H9 (cell line): Measurements from ENCODE around the gene CMTM5. TPM values are rescaled to one million over a fixed set of nuclear protein-coding genes. Genes with fewer than 3 reads are reported as not detected.

Experiments used
- DNase-seq: peaks from one replicate; pipeline ENCODE4 v3.0.0-alpha.2; 2017
- H2AFZ ChIP-seq: one replicate; pipeline ENCODE4 v1.6.1; 2013; ENCODE audit warnings: mild to moderate bottlenecking, low read length, control low read depth, moderate library complexity
- H2AK5ac ChIP-seq: 2 replicates; pipeline ENCODE4 v1.6.1; 2013; ENCODE audit warnings: low read length, control low read depth, mixed read lengths; ENCODE audit not compliant: insufficient read length
- H2BK120ac ChIP-seq: one replicate; pipeline ENCODE4 v1.6.1; 2013; ENCODE audit warnings: low read depth, mild to moderate bottlenecking, low read length, control low read depth, inconsistent platforms; ENCODE audit not compliant: poor library complexity, severe bottlenecking
- H2BK12ac ChIP-seq: 2 replicates; pipeline ENCODE4 v1.6.1; 2013; ENCODE audit warnings: low read length, control low read depth, mixed read lengths, low read depth; ENCODE audit not compliant: insufficient read length
- H2BK15ac ChIP-seq: 2 replicates; pipeline ENCODE4 v1.6.1; 2013; ENCODE audit warnings: low read depth, low read length, control low read depth
- H2BK20ac ChIP-seq: one replicate; pipeline ENCODE4 v1.6.1; 2013; ENCODE audit warnings: low read depth, mild to moderate bottlenecking, low read length, control low read depth, inconsistent platforms; ENCODE audit not compliant: poor library complexity, severe bottlenecking
- H2BK5ac ChIP-seq: 2 replicates; pipeline ENCODE4 v1.6.1; 2013; ENCODE audit warnings: low read length, control low read depth, mixed read lengths; ENCODE audit not compliant: insufficient read length
- H3K14ac ChIP-seq: 2 replicates; pipeline ENCODE4 v1.6.1; 2013; ENCODE audit warnings: low read length, control low read depth; ENCODE audit not compliant: insufficient read depth
- H3K18ac ChIP-seq: 2 replicates; pipeline ENCODE4 v1.6.1; 2013; ENCODE audit warnings: low read depth, mild to moderate bottlenecking, mixed read lengths, low read length, control low read depth; ENCODE audit not compliant: insufficient read length
- H3K23ac ChIP-seq: 2 replicates; pipeline ENCODE4 v1.6.1; 2013; ENCODE audit warnings: low read length, control low read depth, mixed read lengths, low read depth; ENCODE audit not compliant: insufficient read length
- H3K23me2 ChIP-seq: 2 replicates; pipeline ENCODE4 v1.6.1; 2013; ENCODE audit warnings: low read depth, mild to moderate bottlenecking, mixed read lengths, low read length, control low read depth; ENCODE audit not compliant: insufficient read length, poor library complexity, severe bottlenecking
- H3K27ac ChIP-seq: 2 replicates; pipeline ENCODE4 v1.5.1; 2013; ENCODE audit warnings: low read length, control low read depth, mixed read lengths, low read depth; ENCODE audit not compliant: insufficient read length
- H3K27me3 ChIP-seq: 2 replicates; pipeline ENCODE4 v1.6.1; 2013; ENCODE audit warnings: low read length, control low read depth, inconsistent platforms; ENCODE audit not compliant: insufficient read depth
- H3K4ac ChIP-seq: 2 replicates; pipeline ENCODE4 v1.6.1; 2013; ENCODE audit warnings: low read depth, mild to moderate bottlenecking, control low read depth, inconsistent platforms, low read length, moderate library complexity
- H3K4me1 ChIP-seq: 2 replicates; pipeline ENCODE4 v1.6.1; 2013; ENCODE audit warnings: low read length, control low read depth, inconsistent platforms; ENCODE audit not compliant: insufficient read depth
- H3K4me2 ChIP-seq: 2 replicates; pipeline ENCODE4 v1.6.1; 2013; ENCODE audit warnings: low read length, control low read depth, mixed read lengths; ENCODE audit not compliant: insufficient read length, insufficient read depth
- H3K56ac ChIP-seq: 2 replicates; pipeline ENCODE4 v1.6.1; 2013; ENCODE audit warnings: low read depth, mild to moderate bottlenecking, mixed read lengths, low read length, control low read depth; ENCODE audit not compliant: insufficient read length
- H3K79me1 ChIP-seq: 2 replicates; pipeline ENCODE4 v1.6.1; 2013; ENCODE audit warnings: low read depth, mild to moderate bottlenecking, moderate library complexity, low read length, control low read depth, inconsistent platforms; ENCODE audit not compliant: insufficient read depth, poor library complexity, severe bottlenecking
- H3K79me2 ChIP-seq: 2 replicates; pipeline ENCODE4 v1.6.1; 2013; ENCODE audit warnings: low read length, control low read depth, inconsistent platforms; ENCODE audit not compliant: insufficient read depth
- H3K9ac ChIP-seq: 2 replicates; pipeline ENCODE4 v1.6.1; 2013; ENCODE audit warnings: low read length, control low read depth, mixed read lengths; ENCODE audit not compliant: insufficient read length; ENCODE audit errors: extremely low read depth
- H3K9me3 ChIP-seq: one replicate; pipeline ENCODE4 v1.6.1; 2013; ENCODE audit warnings: low read depth, low read length, inconsistent platforms; ENCODE audit not compliant: control insufficient read depth
- H3T11ph ChIP-seq: one replicate; pipeline ENCODE4 v1.6.1; 2013; ENCODE audit warnings: mild to moderate bottlenecking, low read length, control low read depth, inconsistent platforms
- H4K20me1 ChIP-seq: one replicate; pipeline ENCODE4 v1.6.1; 2013; ENCODE audit not compliant: control insufficient read depth, insufficient read length, insufficient read depth
- H4K5ac ChIP-seq: 2 replicates; pipeline ENCODE4 v1.6.1; 2013; ENCODE audit warnings: low read depth, mild to moderate bottlenecking, mixed read lengths, low read length, control low read depth; ENCODE audit not compliant: insufficient read length
- H4K8ac ChIP-seq: replicated peaks from 2 replicates; pipeline ENCODE4 v1.6.1; 2013; ENCODE audit warnings: low read length, control low read depth, mixed read lengths, low read depth; ENCODE audit not compliant: insufficient read length
- H4K91ac ChIP-seq: 2 replicates; pipeline ENCODE4 v1.6.1; 2013; ENCODE audit warnings: low read depth, mild to moderate bottlenecking, moderate library complexity, mixed read lengths, low read length, control low read depth; ENCODE audit not compliant: insufficient read length
- H3K27ac Mint-ChIP-seq, 3 experiments: 2 replicates in 2 of 3; 3 replicates in 1 of 3; pipeline ENCODE4 v1.8.0; 2020 to 2021; ENCODE audit warnings: mixed read lengths in 3 of 3, mild to moderate bottlenecking in 1 of 3, moderate library complexity in 1 of 3
- H3K27me3 Mint-ChIP-seq: 2 replicates; pipeline ENCODE4 v1.8.0; 2021; ENCODE audit warnings: low read depth, mild to moderate bottlenecking, moderate library complexity, mixed read lengths
- H3K36me3 Mint-ChIP-seq, 3 experiments: 2 replicates in 2 of 3; 3 replicates in 1 of 3; pipeline ENCODE4 v1.8.0; 2020 to 2021; ENCODE audit warnings: low read depth in 3 of 3, mixed read lengths in 3 of 3; ENCODE audit not compliant: insufficient read depth in 1 of 3
- H3K4me1 Mint-ChIP-seq, 2 experiments: 2 replicates each; pipeline ENCODE4 v1.8.0; 2020; ENCODE audit warnings: mixed read lengths in 2 of 2
- H3K4me3 Mint-ChIP-seq, 2 experiments: 2 replicates in 1 of 2; 3 replicates in 1 of 2; pipeline ENCODE4 v1.8.0; 2020 to 2021; ENCODE audit warnings: mild to moderate bottlenecking in 2 of 2, mixed read lengths in 2 of 2, moderate library complexity in 1 of 2
- H3K9me3 Mint-ChIP-seq, 2 experiments: 2 replicates in 1 of 2; 3 replicates in 1 of 2; pipeline ENCODE4 v1.8.0; 2020; ENCODE audit warnings: mild to moderate bottlenecking in 2 of 2, mixed read lengths in 2 of 2, moderate library complexity in 1 of 2
- CTCF ChIP-seq: fragments of 200-600 bp; sonication (generic); conservative IDR thresholded peaks from 3 replicates; pipeline ENCODE4 v1.8.0; 2021; ENCODE audit warnings: antibody characterized with exemption, mild to moderate bottlenecking
- WGBS: extraction: QIAGEN DNeasy Blood & Tissue Kit; methylation state at CpG from one replicate; pipeline ENCODE4 v1.1.7; 2013; ENCODE audit warnings: missing lambda C conversion rate, low lambda C conversion rate, mixed read lengths; ENCODE audit not compliant: insufficient read length; ENCODE audit errors: extremely low coverage; 5-methylcytosine and 5-hydroxymethylcytosine counted together
- total RNA-seq: library from RNA; stranded (reverse); gene quantifications from 2 replicates; pipeline ENCODE4 v1.2.1, GENCODE V29; 2021

Gene CMTM5
- total RNA-seq, 1 experiment from 2014 or later = not detected

- H3K27me3 Mint-ChIP-seq = peaks cover 42% of the 10 kb centered on the region
- Histone ChIP-seq H3T11ph (no peak overlapping the region), H4K5ac (no peak overlapping the region), H4K8ac (no peak overlapping the region), H3K56ac (no peak overlapping the region), H3K23me2 (no peaks in the 10 kb centered on the region), H2AFZ (no peak overlapping the region), H3K4me1 (no peaks in the 10 kb centered on the region), H3K79me1 (no peaks in the 10 kb centered on the region), H4K91ac (no peak overlapping the region), H3K27ac (no peak overlapping the region), H2BK20ac (no peak overlapping the region), H3K27me3 (no peaks in the 10 kb centered on the region), H2BK12ac (no peak overlapping the region), H4K20me1 (no peaks in the 10 kb centered on the region), H3K4me2 (no peak overlapping the region), H2BK15ac (no peak overlapping the region), H3K18ac (no peak overlapping the region), H3K14ac (no peak overlapping the region), H2AK5ac (no peak overlapping the region), H3K79me2 (no peaks in the 10 kb centered on the region), H3K23ac (no peak overlapping the region), H2BK120ac (no peak overlapping the region), H3K4ac (no peak overlapping the region), H3K9me3 (no peaks in the 10 kb centered on the region), H2BK5ac (no peak overlapping the region), H3K9ac (no peak overlapping the region)
- no peak overlapping the region for H3K4me3 Mint-ChIP-seq
- H3K27ac Mint-ChIP-seq = no peak overlapping the region; a peak in 1 of 7 replicates
- no peak for TF ChIP-seq CTCF
- no peak for DNase-seq
- peaks cover 2 to 8% of the 10 kb centered on the region in 2 experiments; a peak in 3 of 4 replicates for H3K4me1 Mint-ChIP-seq
- H3K36me3 Mint-ChIP-seq = no peaks in the 10 kb centered on the region
- no CpG with 5 or more reads among the region's 4 CpGs for WGBS
- no peaks in the 10 kb centered on the region; a peak in 1 of 5 replicates for H3K9me3 Mint-ChIP-seq
Measured at GRCh38 chr14:23398348-23398747, 21.5 kb downstream of the CMTM5 start.
